ENCODE results near the gene TMOD3. TPM values are rescaled to one million over a fixed set of nuclear protein-coding genes. Genes with fewer than 3 reads are reported as not detected.

Gene TMOD3
- total RNA-seq, 1 donor from 2014 or later, result 39.0 TPM

GRCh38 chr15:51955504-51955903 is 126.1 kb downstream of the TMOD3 start:
- ATAC-seq (ENCODE audit: low read depth) (no peak), DNase-seq (no peak)
- TF ChIP-seq CTCF (IDR thresholded peaks at IDR 0.05), result no peak
- Mint-ChIP-seq H3K36me3 (ENCODE audit: low read depth) (peaks cover 78% of the 10 kb centered on the region), H3K4me3 (no peak overlapping the region), H3K9me3 (no peaks in the 10 kb centered on the region), H3K27ac (no peak overlapping the region), H3K4me1 (no peaks in the 10 kb centered on the region), H3K27me3 (no peaks in the 10 kb centered on the region)
- ChIA-PET CTCF (no interaction called here), POLR2A (no interaction called here)
- intact Hi-C loops (cut with micrococcal nuclease), result no loop called here

Other genes starting within 250 kb of the TMOD3 start
- 5.3 and 6.1 TPM in 2 replicates for gene DMXL2, start 206.9 kb upstream of the TMOD3 start, total RNA-seq
- not detected in 2 replicates for gene SCG3, start 148.2 kb upstream of the TMOD3 start, total RNA-seq
- gene LYSMD2, start 92.0 kb upstream of the TMOD3 start, total RNA-seq, result 41.8 and 48.6 TPM in 2 replicates
- 11.3 and 14.6 TPM in 2 replicates for gene TMOD2, start 78.1 kb upstream of the TMOD3 start, total RNA-seq
- 18.3 and 19.1 TPM in 2 replicates for gene LEO1, start 142.1 kb downstream of the TMOD3 start, total RNA-seq
- gene MAPK6, start 189.6 kb downstream of the TMOD3 start, total RNA-seq, result 16.1 and 16.2 TPM in 2 replicates

All from activated B cell treated with CpG ODN at 0.5 μM for 24 hours (primary cell).